ENCODE data around the gene PTPRN2. TPM values are rescaled to one million over a fixed set of nuclear protein-coding genes. Genes with fewer than 3 reads are reported as not detected.
A peak's percentile ranks its signal among the peaks of the same experiment; 100 is the strongest.
"Not testable (repeated sequence)": the region's sequence is repeated elsewhere in the genome, so short reads cannot be mapped to it uniquely, and the experiment has no call there.

The PTPRN2 gene
- total and polyA plus RNA-seq, 2 of the 13 experiments (the other 11 are each of a cell fraction or from before 2014, with no cell fraction given), result 2.5 to 24.2 TPM

DNA sequence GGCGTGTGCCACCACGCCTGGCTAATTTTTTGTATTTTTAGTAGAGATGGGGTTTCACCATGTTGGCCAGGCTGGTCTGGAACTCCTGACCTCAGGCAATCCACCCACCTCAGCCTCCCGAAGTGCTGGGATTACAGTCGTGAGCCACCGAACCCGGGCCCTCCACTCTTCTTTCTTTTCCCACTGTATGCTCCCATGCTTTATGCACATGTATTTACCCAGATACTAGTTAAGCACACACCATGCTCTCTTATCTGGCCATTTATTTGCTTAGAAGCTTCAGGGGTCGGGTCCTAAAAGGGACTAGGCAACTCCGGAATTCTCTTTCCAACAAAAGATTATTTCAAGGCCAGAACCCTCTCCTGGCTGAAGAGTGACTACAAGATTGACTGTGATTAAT, 38.7 kb upstream of the PTPRN2 start (continued):
- TF ChIP-seq, protein P1, sequence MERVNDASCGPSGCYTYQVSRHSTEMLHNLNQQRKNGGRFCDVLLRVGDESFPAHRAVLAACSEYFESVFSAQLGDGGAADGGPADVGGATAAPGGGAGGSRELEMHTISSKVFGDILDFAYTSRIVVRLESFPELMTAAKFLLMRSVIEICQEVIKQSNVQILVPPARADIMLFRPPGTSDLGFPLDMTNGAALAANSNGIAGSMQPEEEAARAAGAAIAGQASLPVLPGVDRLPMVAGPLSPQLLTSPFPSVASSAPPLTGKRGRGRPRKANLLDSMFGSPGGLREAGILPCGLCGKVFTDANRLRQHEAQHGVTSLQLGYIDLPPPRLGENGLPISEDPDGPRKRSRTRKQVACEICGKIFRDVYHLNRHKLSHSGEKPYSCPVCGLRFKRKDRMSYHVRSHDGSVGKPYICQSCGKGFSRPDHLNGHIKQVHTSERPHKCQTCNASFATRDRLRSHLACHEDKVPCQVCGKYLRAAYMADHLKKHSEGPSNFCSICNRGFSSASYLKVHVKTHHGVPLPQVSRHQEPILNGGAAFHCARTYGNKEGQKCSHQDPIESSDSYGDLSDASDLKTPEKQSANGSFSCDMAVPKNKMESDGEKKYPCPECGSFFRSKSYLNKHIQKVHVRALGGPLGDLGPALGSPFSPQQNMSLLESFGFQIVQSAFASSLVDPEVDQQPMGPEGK (CRISPR knock-in tag; IDR thresholded peaks at IDR 0.05), result peak; percentile 34; the same call in 1 of the 2 replicates
- TF ChIP-seq MYC (CRISPR knock-in tag; IDR thresholded peaks at IDR 0.05; ENCODE audit: borderline replicate concordance) (0 out of 2 replicates have a peak, but pooled peaks have one; percentile 22), ISL2 (CRISPR knock-in tag; IDR thresholded peaks at IDR 0.05) (peak; percentile 64), KDM1A (CRISPR knock-in tag; IDR thresholded peaks at IDR 0.05) (0 out of 2 replicates have a peak, but pooled peaks have one; percentile 26), SOX6 (CRISPR knock-in tag; IDR thresholded peaks at IDR 0.05) (peak; percentile 86), SOX13 (CRISPR knock-in tag; conservative IDR thresholded peaks at IDR 0.05 in 1 of 2, IDR thresholded peaks at IDR 0.05 in 1 of 2) (peak in 1 of 2 experiments; percentile 73; a peak in 2 of 4 replicates), FOXA1 (CRISPR knock-in tag; IDR thresholded peaks at IDR 0.05) (peak; percentile 64)
- not testable (repeated sequence) for TF ChIP-seq SOX6, SOX13, FOXA1 (IDR thresholded peaks at IDR 0.05)
- TF ChIP-seq, protein P2, sequence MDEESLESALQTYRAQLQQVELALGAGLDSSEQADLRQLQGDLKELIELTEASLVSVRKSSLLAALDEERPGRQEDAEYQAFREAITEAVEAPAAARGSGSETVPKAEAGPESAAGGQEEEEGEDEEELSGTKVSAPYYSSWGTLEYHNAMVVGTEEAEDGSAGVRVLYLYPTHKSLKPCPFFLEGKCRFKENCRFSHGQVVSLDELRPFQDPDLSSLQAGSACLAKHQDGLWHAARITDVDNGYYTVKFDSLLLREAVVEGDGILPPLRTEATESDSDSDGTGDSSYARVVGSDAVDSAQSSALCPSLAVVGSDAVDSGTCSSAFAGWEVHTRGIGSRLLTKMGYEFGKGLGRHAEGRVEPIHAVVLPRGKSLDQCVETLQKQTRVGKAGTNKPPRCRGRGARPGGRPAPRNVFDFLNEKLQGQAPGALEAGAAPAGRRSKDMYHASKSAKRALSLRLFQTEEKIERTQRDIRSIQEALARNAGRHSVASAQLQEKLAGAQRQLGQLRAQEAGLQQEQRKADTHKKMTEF (CRISPR knock-in tag; IDR thresholded peaks at IDR 0.05), result peak; percentile 47; the same call in 1 of the 2 replicates

DNA sequence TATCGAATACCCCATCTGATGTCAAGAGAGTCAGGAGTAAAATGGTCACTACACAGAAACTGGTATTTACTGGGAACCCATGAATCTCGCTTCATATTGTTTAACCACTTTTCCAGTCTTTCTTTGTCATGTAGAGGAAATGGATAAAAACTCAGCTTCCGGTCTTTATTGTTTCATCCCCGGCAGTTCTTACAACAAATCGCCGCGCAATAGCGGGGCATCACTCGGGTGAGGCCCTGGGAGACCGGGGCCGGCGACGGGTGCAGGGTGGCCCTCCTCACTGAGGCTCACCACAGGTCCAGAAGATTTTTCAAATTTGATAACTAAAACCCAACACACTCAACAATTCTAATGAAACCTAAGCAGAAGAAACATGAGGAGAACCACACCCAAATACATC, 35.6 kb upstream of the PTPRN2 start:
- no peak for ATAC-seq
- TF ChIP-seq ZNF841 (CRISPR knock-in tag; IDR thresholded peaks at IDR 0.05; ENCODE audit: borderline replicate concordance), result no peak
- no peak for TF ChIP-seq ZNF577 (CRISPR knock-in tag; IDR thresholded peaks at IDR 0.05; ENCODE audit: borderline replicate concordance, low read depth)
- TF ChIP-seq, protein P3, sequence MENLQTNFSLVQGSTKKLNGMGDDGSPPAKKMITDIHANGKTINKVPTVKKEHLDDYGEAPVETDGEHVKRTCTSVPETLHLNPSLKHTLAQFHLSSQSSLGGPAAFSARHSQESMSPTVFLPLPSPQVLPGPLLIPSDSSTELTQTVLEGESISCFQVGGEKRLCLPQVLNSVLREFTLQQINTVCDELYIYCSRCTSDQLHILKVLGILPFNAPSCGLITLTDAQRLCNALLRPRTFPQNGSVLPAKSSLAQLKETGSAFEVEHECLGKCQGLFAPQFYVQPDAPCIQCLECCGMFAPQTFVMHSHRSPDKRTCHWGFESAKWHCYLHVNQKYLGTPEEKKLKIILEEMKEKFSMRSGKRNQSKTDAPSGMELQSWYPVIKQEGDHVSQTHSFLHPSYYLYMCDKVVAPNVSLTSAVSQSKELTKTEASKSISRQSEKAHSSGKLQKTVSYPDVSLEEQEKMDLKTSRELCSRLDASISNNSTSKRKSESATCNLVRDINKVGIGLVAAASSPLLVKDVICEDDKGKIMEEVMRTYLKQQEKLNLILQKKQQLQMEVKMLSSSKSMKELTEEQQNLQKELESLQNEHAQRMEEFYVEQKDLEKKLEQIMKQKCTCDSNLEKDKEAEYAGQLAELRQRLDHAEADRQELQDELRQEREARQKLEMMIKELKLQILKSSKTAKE (CRISPR knock-in tag; IDR thresholded peaks at IDR 0.05; ENCODE audit: borderline replicate concordance), result no peak
- TF ChIP-seq, protein P4, sequence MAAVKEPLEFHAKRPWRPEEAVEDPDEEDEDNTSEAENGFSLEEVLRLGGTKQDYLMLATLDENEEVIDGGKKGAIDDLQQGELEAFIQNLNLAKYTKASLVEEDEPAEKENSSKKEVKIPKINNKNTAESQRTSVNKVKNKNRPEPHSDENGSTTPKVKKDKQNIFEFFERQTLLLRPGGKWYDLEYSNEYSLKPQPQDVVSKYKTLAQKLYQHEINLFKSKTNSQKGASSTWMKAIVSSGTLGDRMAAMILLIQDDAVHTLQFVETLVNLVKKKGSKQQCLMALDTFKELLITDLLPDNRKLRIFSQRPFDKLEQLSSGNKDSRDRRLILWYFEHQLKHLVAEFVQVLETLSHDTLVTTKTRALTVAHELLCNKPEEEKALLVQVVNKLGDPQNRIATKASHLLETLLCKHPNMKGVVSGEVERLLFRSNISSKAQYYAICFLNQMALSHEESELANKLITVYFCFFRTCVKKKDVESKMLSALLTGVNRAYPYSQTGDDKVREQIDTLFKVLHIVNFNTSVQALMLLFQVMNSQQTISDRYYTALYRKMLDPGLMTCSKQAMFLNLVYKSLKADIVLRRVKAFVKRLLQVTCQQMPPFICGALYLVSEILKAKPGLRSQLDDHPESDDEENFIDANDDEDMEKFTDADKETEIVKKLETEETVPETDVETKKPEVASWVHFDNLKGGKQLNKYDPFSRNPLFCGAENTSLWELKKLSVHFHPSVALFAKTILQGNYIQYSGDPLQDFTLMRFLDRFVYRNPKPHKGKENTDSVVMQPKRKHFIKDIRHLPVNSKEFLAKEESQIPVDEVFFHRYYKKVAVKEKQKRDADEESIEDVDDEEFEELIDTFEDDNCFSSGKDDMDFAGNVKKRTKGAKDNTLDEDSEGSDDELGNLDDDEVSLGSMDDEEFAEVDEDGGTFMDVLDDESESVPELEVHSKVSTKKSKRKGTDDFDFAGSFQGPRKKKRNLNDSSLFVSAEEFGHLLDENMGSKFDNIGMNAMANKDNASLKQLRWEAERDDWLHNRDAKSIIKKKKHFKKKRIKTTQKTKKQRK (IDR thresholded peaks at IDR 0.05; ENCODE audit: low read length), result no peak
- no peak for TF ChIP-seq ZMAT3 (CRISPR knock-in tag; conservative IDR thresholded peaks at IDR 0.05)

More for the DNA sequence above, 35.6 kb upstream of the PTPRN2 start:
- DNase-seq (ENCODE audit: low spot score), result no peak
- H3K27me3 ChIP-seq (ENCODE audit: control insufficient read depth in 1 of 2, insufficient read depth in 2 of 2, low read length in 2 of 2), result no peaks in the 10 kb centered on the region
- in situ Hi-C loops (cut with HindIII; ENCODE audit: extremely low pct_ligation_motif_present, low pct_unique_long_range_greater_than_20kb), result no loop called here
- intact Hi-C loops (cut with micrococcal nuclease; ENCODE audit: unreplicated experiment), result no loop called here
- H4K20me1 ChIP-seq (ENCODE audit: insufficient read depth, low read length), result no peaks in the 10 kb centered on the region
- H3K4me3 ChIP-seq (replicated peaks in 1 of 3; ENCODE audit: insufficient read depth in 1 of 3, low read depth in 2 of 3, low read length in 3 of 3), result no peak overlapping the region
- POLR2A ChIA-PET, result no interaction called here
- FAIRE-seq, result no peak
- WGBS (ENCODE audit: low lambda C conversion rate), result 99% methylated on average over 13 of the region's 13 CpGs
- no peaks in the 10 kb centered on the region for H3K9me3 ChIP-seq (ENCODE audit: low read length)
- H3K27ac ChIP-seq (ENCODE audit: extremely low read length, insufficient read depth, low read length), result no peak overlapping the region
- CTCF ChIA-PET (ENCODE audit: low intra/inter-chr PET ratio, low total read pairs), result no interaction called here
- H3K4me2 ChIP-seq (ENCODE audit: low read depth, low read length), result no peak overlapping the region
- no peaks in the 10 kb centered on the region for H3K36me3 ChIP-seq (replicated peaks in 1 of 2; ENCODE audit: control insufficient read depth in 1 of 2, insufficient read depth in 2 of 2, low read length in 2 of 2)
- no peak overlapping the region for H2AFZ ChIP-seq (ENCODE audit: low read length)
- peaks cover 22% of the 10 kb centered on the region for H3K4me1 ChIP-seq (ENCODE audit: insufficient read depth, low read length)
- BruUV-seq (replicated peaks), result no TSS peak
- H3K9ac ChIP-seq (ENCODE audit: insufficient read depth, low read depth, low read length), result no peak overlapping the region
- no peaks in the 10 kb centered on the region for H3K79me2 ChIP-seq (ENCODE audit: insufficient read depth, low read length)
